Femur (tissue), 1 donor: Measurements from ENCODE around the gene GRM8.
"Not testable (repeated sequence)": the region's sequence is repeated elsewhere in the genome, so short reads cannot be mapped to it uniquely, and the experiment has no call there.

ENCODE experiments used
- DNase-seq: peaks from one replicate; pipeline ENCODE4 v3.0.0-alpha.2; 2017

Gene GRM8

GRCh38 chr7:127021857-127022256 is 230.9 kb downstream of the GRM8 start:
- DNase-seq = no peak

DNA sequence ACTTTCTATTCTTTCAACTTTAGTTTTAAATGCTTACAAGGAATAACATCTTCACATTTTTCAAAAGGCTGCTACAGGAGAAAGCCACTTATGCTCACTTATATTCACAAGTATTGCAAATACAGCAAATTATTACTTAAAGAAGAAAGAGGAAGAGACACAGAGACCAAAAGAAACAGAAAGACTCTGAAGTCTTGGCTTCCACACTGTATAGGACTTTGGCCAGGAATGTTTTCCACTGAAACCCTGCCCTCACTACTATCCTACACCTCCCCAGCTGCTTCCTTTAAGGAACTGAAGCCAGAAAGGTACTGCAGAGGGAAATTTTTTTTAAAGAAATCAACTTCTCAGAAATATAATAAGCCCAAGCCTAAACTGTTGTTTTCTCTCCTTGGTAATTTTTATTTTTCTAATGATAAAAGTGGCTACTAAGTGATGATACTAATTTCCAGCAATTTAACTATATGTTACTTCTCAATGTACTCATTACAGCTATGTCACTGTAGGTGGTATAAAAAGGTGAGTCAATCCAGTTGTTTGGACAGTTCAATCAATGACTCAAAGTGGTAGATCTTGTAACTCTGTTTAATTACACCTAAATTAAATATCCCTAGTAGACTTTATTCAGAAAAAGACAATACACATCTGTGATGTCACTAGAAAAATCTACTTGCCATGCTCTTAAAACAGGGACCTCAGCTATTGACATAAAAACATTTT is 231.6 kb downstream of the GRM8 start:
- no peak for DNase-seq

GRCh38 chr7:127018889-127019288 is 233.9 kb downstream of the GRM8 start:
- DNase-seq = no peak

DNA sequence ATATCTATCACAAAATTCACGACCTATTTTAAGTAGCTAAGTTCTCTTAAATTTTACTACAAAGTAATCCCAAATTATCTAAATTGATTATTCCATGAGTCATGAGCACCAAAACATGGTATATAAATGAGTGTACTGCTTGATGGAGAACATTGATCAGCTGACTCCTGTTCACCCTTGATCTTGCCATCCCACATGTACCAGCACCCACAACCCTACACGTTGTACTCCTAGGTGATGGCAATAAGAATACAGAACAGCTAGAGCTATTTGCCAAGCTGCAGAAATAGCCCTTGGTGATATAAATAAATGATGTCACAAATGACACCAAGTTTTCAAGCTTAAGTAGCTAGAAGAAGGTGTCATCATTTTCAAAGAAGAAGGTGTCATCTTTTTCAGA is 235.5 kb downstream of the GRM8 start:
- no peak for DNase-seq

GRCh38 chr7:127000725-127001124 is 252.0 kb downstream of the GRM8 start:
- DNase-seq = no peak

DNA sequence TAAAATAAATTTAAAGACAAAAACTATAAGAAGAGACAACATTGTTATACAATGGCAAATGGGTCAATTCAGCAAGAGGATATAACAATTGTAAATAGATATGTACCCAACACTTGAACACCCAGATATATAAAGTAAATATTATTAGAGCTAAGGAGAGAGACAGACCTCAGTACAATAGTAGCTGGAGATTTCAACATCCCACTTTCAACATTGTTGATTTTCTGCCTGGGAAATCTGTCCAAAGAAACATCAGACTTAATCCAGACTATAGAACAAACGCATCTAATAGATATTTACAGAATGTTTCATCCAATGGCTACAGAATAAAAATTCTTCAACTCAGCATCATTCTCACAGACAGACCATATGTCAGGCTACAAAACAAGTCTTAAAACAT is 256.1 kb downstream of the GRM8 start:
- no peak for DNase-seq

DNA sequence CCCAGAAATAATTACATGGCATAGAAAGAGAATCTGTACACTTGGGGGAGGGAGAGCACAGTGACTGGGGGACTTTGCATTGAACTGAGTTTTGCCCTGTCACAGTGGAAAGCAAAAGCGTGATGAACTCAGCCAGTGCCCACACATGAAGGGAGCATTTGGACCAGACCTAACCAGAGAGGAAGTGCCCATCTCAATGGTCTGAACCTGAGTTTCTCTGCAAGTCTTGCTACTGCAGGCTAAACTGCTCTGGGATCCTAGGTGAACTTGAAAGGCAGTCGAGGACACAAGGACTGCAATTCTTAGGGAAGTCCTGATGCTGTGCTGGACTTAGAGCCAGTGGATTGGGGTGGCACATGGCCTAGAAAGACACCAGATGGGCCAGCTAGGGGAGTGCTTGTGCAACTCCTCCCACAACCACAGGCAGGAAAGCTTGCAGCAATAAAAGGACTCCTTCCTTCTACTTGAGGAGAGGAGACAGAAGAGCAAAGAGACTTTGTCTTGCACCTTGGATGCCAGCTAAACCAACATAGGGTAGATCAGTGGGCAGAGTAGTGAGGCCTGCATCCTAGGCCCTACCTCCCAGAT is 259.0 kb downstream of the GRM8 start:
- DNase-seq = no peak

DNA sequence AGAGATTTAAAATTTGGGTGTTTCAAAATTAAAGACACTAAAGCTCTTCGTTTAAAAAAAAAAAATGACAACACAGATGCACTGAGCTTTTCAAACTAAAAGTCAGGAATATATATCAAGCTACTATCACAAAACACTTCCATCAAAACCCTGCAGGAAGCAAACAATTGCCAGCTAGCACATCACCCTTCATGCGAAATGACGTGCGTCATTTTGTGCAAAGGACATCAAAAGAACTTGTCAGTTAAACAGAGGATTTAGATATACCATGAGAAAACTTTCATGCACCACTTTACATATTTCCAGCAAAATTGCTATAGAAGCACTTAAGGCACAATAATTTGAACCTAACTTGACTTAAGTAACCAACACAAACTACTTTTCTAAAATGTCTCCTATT is 264.7 kb downstream of the GRM8 start:
- no peak for DNase-seq

GRCh38 chr7:126979722-126980121 is 273.0 kb downstream of the GRM8 start:
- no peak for DNase-seq

DNA sequence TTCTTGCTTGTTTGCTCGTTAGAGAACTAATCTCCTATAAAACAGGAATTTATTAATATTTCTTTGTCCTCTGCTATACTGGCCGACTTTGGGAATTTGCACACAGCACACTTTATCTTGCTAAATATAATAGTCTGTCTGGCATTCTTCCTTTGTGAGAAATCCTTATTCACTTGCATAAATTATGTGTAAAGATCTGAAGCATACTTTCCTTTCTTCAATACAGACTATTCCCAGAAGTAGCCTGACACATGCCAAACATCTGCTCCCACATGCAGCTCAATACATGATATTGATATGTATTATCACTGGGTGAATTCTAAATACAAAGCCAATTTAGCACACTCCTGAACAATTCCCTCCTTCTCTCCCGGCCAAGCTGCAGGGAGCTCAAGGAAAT is 273.9 kb downstream of the GRM8 start:
- no peak for DNase-seq

DNA sequence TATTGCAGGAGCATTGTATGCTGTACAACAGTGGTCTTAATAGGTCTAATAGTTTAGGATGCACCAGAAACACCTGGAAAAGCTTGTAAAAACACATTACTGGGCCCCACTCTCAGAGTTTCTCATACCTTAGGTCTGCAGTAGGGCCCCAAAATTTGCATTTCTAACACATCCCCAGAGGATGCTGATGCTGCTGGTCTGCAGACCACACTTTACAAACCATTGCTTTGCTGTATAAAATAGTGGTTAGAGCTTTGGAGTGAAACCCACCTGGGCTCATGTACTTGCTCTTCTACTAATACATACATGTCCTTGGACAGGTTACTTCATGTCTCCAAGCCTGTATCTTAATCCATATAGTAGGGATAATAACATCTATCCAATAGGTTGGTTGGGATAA is 279.7 kb downstream of the GRM8 start:
- no peak for DNase-seq

DNA sequence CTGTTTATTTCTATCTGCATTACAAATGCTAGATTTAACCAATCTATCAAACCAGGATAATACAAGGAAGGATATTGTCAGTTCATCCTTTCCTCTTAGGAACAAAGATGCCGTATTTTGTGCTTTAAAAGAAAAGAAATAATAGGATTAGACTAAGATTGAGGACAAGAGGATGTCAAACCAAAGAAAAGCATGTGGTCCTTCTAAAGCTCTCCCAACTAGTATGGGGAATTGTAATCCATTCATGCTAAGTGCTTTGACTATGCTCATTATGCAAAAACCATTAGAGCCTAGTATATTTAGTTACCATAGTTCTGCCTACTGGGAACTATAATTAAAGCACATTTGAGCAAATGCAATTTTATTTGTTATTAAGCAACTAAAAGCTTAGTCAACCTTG is 280.2 kb downstream of the GRM8 start:
- no peak for DNase-seq

DNA sequence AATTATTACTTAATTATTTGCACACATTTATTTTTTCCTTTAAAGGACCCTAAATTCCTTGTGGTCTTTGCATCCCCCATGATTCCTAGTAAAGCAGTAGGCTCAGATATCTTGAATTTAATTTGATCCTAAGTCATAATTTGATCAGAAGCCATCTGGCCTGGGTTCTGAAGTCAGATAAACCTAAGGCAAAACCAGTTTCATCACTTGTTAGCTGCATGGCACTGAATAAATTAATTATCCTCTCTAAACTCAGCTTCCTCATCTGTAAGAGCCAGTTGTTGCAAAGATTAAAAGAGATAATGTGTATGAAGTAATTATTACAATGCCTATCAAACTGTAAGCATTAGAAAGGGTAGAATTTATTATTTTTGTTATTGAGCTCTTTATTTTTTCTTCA is 293.1 kb downstream of the GRM8 start:
- DNase-seq = no peak

DNA sequence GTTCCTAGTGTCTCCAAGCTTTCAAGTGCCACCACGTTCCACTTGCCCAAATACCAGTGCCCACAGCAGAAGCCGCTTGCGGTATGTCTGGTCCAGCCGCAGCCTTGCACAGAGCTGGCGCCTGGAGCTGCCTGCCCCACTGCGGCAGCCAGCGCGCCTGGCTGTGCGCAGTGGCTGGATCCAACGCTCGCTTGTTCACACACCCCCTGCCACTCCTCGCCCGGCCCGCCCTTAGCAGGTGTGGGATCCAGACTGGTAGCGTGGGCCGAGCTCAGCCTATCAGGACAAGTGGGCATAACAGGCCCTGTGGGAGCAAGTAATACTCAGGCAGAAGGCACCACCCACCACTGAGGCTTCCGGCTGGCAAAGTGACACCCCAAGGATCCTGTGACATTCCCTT is 294.4 kb downstream of the GRM8 start:
- no peak for DNase-seq

DNA sequence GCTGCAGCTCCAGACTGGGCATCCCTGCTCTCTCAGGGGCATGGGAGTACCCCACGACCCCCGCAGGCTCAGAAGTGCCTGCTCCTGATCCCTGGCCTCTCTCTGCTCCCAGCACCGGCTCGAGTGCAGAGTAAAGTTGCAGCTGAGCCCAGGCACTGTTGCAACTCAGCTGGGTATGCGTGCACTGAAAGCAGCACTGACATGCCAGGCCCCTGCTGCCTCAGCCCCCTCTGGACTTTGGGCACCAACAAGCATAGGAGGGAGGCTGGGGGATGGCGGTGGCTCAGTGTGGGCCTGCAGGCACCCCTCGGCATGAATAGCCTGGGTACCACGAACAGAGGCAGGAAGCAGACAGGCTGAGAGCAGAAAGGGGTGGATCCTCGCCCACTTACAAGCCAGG is 295.3 kb downstream of the GRM8 start:
- no peak for DNase-seq

- DNase-seq = no peak
Measured at GRCh38 chr7:126953461-126953860, 299.3 kb downstream of the GRM8 start.

GRCh38 chr7:126948664-126949063 is 304.1 kb downstream of the GRM8 start:
- DNase-seq = no peak

GRCh38 chr7:126940723-126941307 is 311.9 kb downstream of the GRM8 start:
- no peak for DNase-seq

GRCh38 chr7:126937171-126937570 is 315.6 kb downstream of the GRM8 start:
- no peak for DNase-seq

GRCh38 chr7:126931581-126931980 is 321.2 kb downstream of the GRM8 start:
- DNase-seq = no peak

DNA sequence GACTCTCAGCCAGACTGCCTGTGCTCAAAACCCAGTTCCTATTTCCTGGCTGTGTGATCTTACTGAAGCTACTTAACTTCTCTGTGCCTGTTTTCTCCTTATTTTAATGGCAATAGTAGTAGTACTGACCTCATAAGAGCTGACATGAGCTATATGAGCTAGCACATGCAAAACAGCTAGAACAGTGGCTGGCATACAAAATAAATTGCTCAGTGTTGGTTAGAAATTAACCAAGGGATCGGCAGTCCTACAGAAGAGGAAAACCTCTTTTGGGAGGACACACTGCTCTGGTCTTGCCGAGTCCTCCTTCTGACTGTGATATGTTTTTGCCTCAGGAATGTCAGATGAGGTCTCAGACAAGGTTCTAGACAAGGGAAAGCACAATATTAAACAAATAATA is 322.6 kb downstream of the GRM8 start:
- DNase-seq = no peak

GRCh38 chr7:126924477-126924876 is 328.3 kb downstream of the GRM8 start:
- no peak for DNase-seq

DNA sequence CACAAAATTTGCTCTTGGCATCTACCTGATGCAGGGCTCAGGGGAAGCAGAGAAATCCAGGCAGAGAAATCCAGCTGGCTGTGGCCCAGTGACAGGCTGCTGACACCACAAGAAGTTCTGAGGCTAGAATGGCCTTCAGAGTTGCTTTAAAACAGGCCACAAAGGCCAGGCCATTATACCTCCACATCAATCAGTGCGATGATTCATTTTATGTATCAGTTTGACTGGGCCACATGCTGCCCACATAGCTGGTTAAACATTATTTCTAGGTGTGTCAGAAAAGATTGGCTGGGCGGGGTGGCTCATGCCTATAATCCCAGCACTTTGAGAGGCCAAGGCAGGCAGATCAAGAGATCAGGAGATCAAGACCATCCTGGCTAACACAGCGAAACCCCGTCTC is 341.1 kb downstream of the GRM8 start:
- DNase-seq = not testable (repeated sequence)

DNA sequence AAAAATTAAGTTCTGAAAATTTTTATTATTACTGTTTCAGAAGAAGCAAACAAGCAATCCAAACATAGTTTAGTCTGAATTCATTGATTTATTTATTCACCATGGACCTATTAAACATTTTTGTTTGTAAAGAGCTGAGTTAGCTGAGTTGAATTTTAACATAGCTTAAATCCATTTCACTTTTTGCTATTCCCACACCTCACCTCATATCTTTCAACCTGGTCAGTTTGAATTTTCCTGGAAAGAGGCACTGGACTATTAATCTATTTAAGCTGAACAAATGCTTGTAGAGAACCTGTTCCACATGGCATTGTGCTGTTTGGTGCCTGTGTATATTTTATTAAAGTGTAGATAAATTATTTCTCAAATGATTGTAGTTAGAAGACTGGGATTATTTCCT is 344.2 kb downstream of the GRM8 start:
- not testable (repeated sequence) for DNase-seq

DNA sequence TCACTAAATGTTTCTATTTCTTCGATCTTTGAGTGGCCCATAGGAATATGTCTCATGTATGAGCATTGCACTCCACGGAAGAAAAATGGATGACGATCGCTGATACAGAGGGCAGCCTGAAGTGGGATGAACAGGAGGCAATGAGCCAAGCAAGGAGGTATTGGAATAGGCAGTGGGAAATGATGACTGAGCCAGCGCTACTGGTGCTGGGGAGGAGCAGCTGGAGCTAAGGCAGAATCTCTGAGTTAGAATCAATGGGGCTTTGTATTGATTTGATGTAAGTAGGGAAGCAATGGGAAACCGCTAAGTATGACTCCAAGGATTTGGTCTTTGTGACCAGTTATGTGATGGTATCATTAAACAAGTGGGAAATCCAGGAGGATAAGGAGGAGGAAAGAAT is 345.1 kb downstream of the GRM8 start:
- not testable (repeated sequence) for DNase-seq
